Vagina (tissue), 2 donors: Measurements from ENCODE around the gene ALS2. TPM values are rescaled to one million over a fixed set of nuclear protein-coding genes. Genes with fewer than 3 reads are reported as not detected.

Experiments
- DNase-seq, 2 donors: peaks; one replicate each; pipeline ENCODE4 v3.0.0-alpha.2; 2017; ENCODE audit errors: extremely low spot score in 2 of 2
- H3K27ac ChIP-seq: fragments of 200-600 bp; sonication (generic); one replicate; pipeline ENCODE4 v1.5.1; 2019
- H3K27me3 ChIP-seq: fragments of 200-600 bp; sonication (generic); one replicate; pipeline ENCODE4 v1.5.1; 2019
- H3K36me3 ChIP-seq, 2 donors: fragments of 200-600 bp; sonication (generic); one replicate each; pipeline ENCODE4 v1.5.1; 2017 to 2019
- H3K4me1 ChIP-seq: fragments of 200-600 bp; sonication (generic); one replicate; pipeline ENCODE4 v1.5.1; 2019
- H3K4me3 ChIP-seq, 2 donors: fragments of 200-600 bp; sonication (generic); 1 replicate in 1 of 2; 2 replicates in 1 of 2; pipeline ENCODE4 v1.5.1; 2016 to 2019
- H3K9me3 ChIP-seq: fragments of 200-600 bp; sonication (generic); one replicate; pipeline ENCODE4 v1.5.1; 2019
- POLR2A ChIP-seq, 2 donors: fragments of 450-650 bp; IDR thresholded peaks; one replicate each; pipeline ENCODE4 v1.6.1; 2017; ENCODE audit warnings: antibody characterized with exemption in 2 of 2, mild to moderate bottlenecking in 2 of 2, moderate library complexity in 2 of 2
- POLR2AphosphoS5 ChIP-seq, 2 donors: sonication (generic); formaldehyde crosslinking; IDR thresholded peaks; one replicate each; pipeline ENCODE4 v1.9.0; 2017; ENCODE audit warnings: antibody characterized with exemption in 2 of 2, mild to moderate bottlenecking in 2 of 2, low read depth in 1 of 2; ENCODE audit not compliant: insufficient read depth in 1 of 2
- intact Hi-C: fragments of 100-400 bp; cut with DNase I; formaldehyde crosslinking; loops from one replicate; pipeline ENCODE4 v1.15.1; 2023
- total RNA-seq: library from RNA; depleted of rRNA; stranded (reverse); fragments of >200 nt; gene quantifications from one replicate; pipeline ENCODE4 v1.2.3, GENCODE V29; 2016
- TF ChIP-seq, protein P1 (sequence below), 3 experiments: fragments of 450-650 bp in 2 of 3; fragments of 200-600 bp in 1 of 3; sonication (generic) in 1 of 3; IDR thresholded peaks; one replicate each; pipeline ENCODE4 v1.5.1; 2017 to 2019; ENCODE audit warnings: antibody characterized with exemption in 3 of 3, mild to moderate bottlenecking in 2 of 3, moderate library complexity in 2 of 3

ALS2 gene
- total RNA-seq, 1 donor from 2014 or later: 9.3 TPM

GRCh38 chr2:201790989-201791388 lies 10.3 kb upstream of the ALS2 start:
- DNase-seq: no peak
- Histone ChIP-seq H3K9me3 (no peaks in the 10 kb centered on the region), H3K36me3 (no peaks in the 10 kb centered on the region), H3K27ac (no peak overlapping the region), H3K27me3 (no peaks in the 10 kb centered on the region), H3K4me1 (no peaks in the 10 kb centered on the region), H3K4me3 (no peak overlapping the region)
- TF ChIP-seq POLR2A (IDR thresholded peaks at IDR 0.05): no peak
- TF ChIP-seq, protein P1, sequence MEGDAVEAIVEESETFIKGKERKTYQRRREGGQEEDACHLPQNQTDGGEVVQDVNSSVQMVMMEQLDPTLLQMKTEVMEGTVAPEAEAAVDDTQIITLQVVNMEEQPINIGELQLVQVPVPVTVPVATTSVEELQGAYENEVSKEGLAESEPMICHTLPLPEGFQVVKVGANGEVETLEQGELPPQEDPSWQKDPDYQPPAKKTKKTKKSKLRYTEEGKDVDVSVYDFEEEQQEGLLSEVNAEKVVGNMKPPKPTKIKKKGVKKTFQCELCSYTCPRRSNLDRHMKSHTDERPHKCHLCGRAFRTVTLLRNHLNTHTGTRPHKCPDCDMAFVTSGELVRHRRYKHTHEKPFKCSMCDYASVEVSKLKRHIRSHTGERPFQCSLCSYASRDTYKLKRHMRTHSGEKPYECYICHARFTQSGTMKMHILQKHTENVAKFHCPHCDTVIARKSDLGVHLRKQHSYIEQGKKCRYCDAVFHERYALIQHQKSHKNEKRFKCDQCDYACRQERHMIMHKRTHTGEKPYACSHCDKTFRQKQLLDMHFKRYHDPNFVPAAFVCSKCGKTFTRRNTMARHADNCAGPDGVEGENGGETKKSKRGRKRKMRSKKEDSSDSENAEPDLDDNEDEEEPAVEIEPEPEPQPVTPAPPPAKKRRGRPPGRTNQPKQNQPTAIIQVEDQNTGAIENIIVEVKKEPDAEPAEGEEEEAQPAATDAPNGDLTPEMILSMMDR (IDR thresholded peaks at IDR 0.05): no peak
- no peak for TF ChIP-seq POLR2AphosphoS5 (IDR thresholded peaks at IDR 0.05; ENCODE audit: insufficient read depth in 1 of 2, low read depth in 1 of 2)
- intact Hi-C loops: loop anchor here (10.0 kb wide), 1 partner anchor 384 kb away; no protein-coding TSS in a partner anchor

- Histone ChIP-seq H3K9me3 (no peaks in the 10 kb centered on the region), H3K27ac (no peak overlapping the region), H3K27me3 (no peaks in the 10 kb centered on the region), H3K4me1 (no peaks in the 10 kb centered on the region), H3K36me3 (no peaks in the 10 kb centered on the region), H3K4me3 (no peak overlapping the region)
- TF ChIP-seq, protein P1 (IDR thresholded peaks at IDR 0.05): no peak
- TF ChIP-seq POLR2A (IDR thresholded peaks at IDR 0.05) (no peak), POLR2AphosphoS5 (IDR thresholded peaks at IDR 0.05; ENCODE audit: insufficient read depth in 1 of 2, low read depth in 1 of 2) (no peak)
- DNase-seq: no peak
- intact Hi-C loops: loop anchor here (10.0 kb wide), 1 partner anchor 385 kb away; no protein-coding TSS in a partner anchor
These were observed 9.6 kb upstream of the ALS2 start for GRCh38 chr2:201790291-201790690.

DNA sequence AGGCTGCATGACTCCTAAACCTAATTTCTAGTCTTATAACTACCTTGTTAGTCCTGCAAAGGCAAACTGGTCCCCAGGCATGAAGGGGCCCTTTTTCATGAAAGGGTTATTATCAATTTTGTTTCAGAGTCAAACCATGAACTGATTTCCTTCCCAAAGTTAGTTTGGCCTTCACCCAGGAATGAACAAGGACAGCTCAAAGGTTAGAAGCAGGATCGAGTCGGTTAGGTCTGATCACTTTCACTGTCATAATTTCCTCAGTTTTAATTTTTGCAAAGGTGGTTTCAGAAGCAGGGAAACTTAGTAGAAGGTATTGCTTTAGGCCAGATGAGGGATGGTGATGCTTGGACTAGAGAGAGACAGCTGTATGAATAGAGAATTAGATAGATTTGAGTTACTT lies 8.7 kb upstream of the ALS2 start:
- no peak for DNase-seq
- TF ChIP-seq POLR2AphosphoS5 (IDR thresholded peaks at IDR 0.05; ENCODE audit: insufficient read depth in 1 of 2, low read depth in 1 of 2) (no peak), POLR2A (IDR thresholded peaks at IDR 0.05) (no peak)
- TF ChIP-seq, protein P1 (IDR thresholded peaks at IDR 0.05): no peak
- no peak overlapping the region for H3K4me3 ChIP-seq
- H3K27ac ChIP-seq: no peak overlapping the region
- H3K9me3 ChIP-seq: no peaks in the 10 kb centered on the region
- intact Hi-C loops: no loop called here
- no peaks in the 10 kb centered on the region for H3K27me3 ChIP-seq
- no peaks in the 10 kb centered on the region for H3K4me1 ChIP-seq
- H3K36me3 ChIP-seq: no peaks in the 10 kb centered on the region

GRCh38 chr2:201788371-201788770 lies 7.6 kb upstream of the ALS2 start:
- no peaks in the 10 kb centered on the region for H3K36me3 ChIP-seq
- DNase-seq: no peak
- intact Hi-C loops: no loop called here
- no peak for TF ChIP-seq POLR2A (IDR thresholded peaks at IDR 0.05)
- no peak for TF ChIP-seq POLR2AphosphoS5 (IDR thresholded peaks at IDR 0.05; ENCODE audit: insufficient read depth in 1 of 2, low read depth in 1 of 2)
- TF ChIP-seq, protein P1 (IDR thresholded peaks at IDR 0.05): no peak
- no peak overlapping the region for H3K4me3 ChIP-seq
- H3K4me1 ChIP-seq: no peaks in the 10 kb centered on the region
- no peaks in the 10 kb centered on the region for H3K27me3 ChIP-seq
- H3K27ac ChIP-seq: no peak overlapping the region
- H3K9me3 ChIP-seq: no peaks in the 10 kb centered on the region

GRCh38 chr2:201786471-201786870 lies 5.7 kb upstream of the ALS2 start:
- Histone ChIP-seq H3K9me3 (no peaks in the 10 kb centered on the region), H3K27me3 (no peaks in the 10 kb centered on the region), H3K4me1 (no peaks in the 10 kb centered on the region), H3K36me3 (no peaks in the 10 kb centered on the region), H3K4me3 (no peak overlapping the region), H3K27ac (no peak overlapping the region)
- no peak for TF ChIP-seq POLR2A (IDR thresholded peaks at IDR 0.05)
- TF ChIP-seq POLR2AphosphoS5 (IDR thresholded peaks at IDR 0.05; ENCODE audit: insufficient read depth in 1 of 2, low read depth in 1 of 2): no peak
- TF ChIP-seq, protein P1 (IDR thresholded peaks at IDR 0.05): no peak
- intact Hi-C loops: no loop called here
- no peak for DNase-seq
